Measurements from ENCODE around the gene TAF11L14. TPM values are rescaled to one million over a fixed set of nuclear protein-coding genes. Genes with fewer than 3 reads are reported as not detected.

Gene TAF11L14
- total RNA-seq, 4 donors from 2014 or later: not detected

- H3K27ac ChIP-seq: no peak overlapping the region
- H3K4me1 ChIP-seq: no peaks in the 10 kb centered on the region
- H3K27me3 ChIP-seq: no peaks in the 10 kb centered on the region
- no peaks in the 10 kb centered on the region for H3K9me3 ChIP-seq
- TF ChIP-seq POLR2A (IDR thresholded peaks at IDR 0.05) (no peak), CTCF (IDR thresholded peaks at IDR 0.05) (no peak)
- DNase-seq: no peak
- no peak overlapping the region for H3K4me3 ChIP-seq
- no peaks in the 10 kb centered on the region for H3K36me3 ChIP-seq
Measured at GRCh38 chr5:17655921-17656320, 21.7 kb downstream of the TAF11L14 start.

- no peaks in the 10 kb centered on the region for H3K36me3 ChIP-seq
- no peak overlapping the region for H3K27ac ChIP-seq
- DNase-seq: no peak
- H3K4me3 ChIP-seq: no peak overlapping the region
- no peaks in the 10 kb centered on the region for H3K4me1 ChIP-seq
- TF ChIP-seq POLR2A (IDR thresholded peaks at IDR 0.05) (no peak), CTCF (IDR thresholded peaks at IDR 0.05) (no peak)
- H3K9me3 ChIP-seq: no peaks in the 10 kb centered on the region
- H3K27me3 ChIP-seq: no peaks in the 10 kb centered on the region
Measured at GRCh38 chr5:17663182-17663581, 28.9 kb downstream of the TAF11L14 start.

GRCh38 chr5:17665836-17666235 is 31.6 kb downstream of the TAF11L14 start:
- DNase-seq: no peak
- H3K27ac ChIP-seq: no peak overlapping the region
- TF ChIP-seq CTCF (IDR thresholded peaks at IDR 0.05) (no peak), POLR2A (IDR thresholded peaks at IDR 0.05) (no peak)

GRCh38 chr5:17666726-17667235 is 32.5 kb downstream of the TAF11L14 start:
- Histone ChIP-seq H3K9me3 (no peaks in the 10 kb centered on the region), H3K27ac (no peak overlapping the region), H3K4me3 (no peak overlapping the region), H3K4me1 (no peaks in the 10 kb centered on the region), H3K36me3 (no peaks in the 10 kb centered on the region), H3K27me3 (no peaks in the 10 kb centered on the region)
- DNase-seq: no peak
- TF ChIP-seq CTCF (IDR thresholded peaks at IDR 0.05) (no peak), POLR2A (IDR thresholded peaks at IDR 0.05) (no peak)

More at GRCh38 chr5:17665836-17666235, 31.6 kb downstream of the TAF11L14 start:
- Histone ChIP-seq H3K9me3 (no peaks in the 10 kb centered on the region), H3K27me3 (no peaks in the 10 kb centered on the region), H3K4me3 (no peak overlapping the region), H3K36me3 (no peaks in the 10 kb centered on the region), H3K4me1 (no peaks in the 10 kb centered on the region)

GRCh38 chr5:17670353-17670752 is 36.1 kb downstream of the TAF11L14 start:
- no peak overlapping the region for H3K27ac ChIP-seq
- TF ChIP-seq POLR2A (IDR thresholded peaks at IDR 0.05): no peak
- no peak for TF ChIP-seq CTCF (IDR thresholded peaks at IDR 0.05)
- no peaks in the 10 kb centered on the region for H3K36me3 ChIP-seq
- no peaks in the 10 kb centered on the region for H3K4me1 ChIP-seq
- no peaks in the 10 kb centered on the region for H3K27me3 ChIP-seq
- H3K9me3 ChIP-seq: no peaks in the 10 kb centered on the region
- no peak for DNase-seq
- no peak overlapping the region for H3K4me3 ChIP-seq
